AG09319 (cell line): ENCODE results near the gene SIRPA.
A peak's percentile ranks its signal among the peaks of the same experiment; 100 is the strongest.

Experiments
- DNase-seq: peaks from one replicate; pipeline ENCODE4 v3.0.0-alpha.2; 2010; ENCODE audit warnings: low read depth; ENCODE audit errors: extremely low read depth
- CTCF ChIP-seq: IDR thresholded peaks from 2 replicates; pipeline ENCODE4 v1.5.1; 2011; ENCODE audit warnings: low read depth, mild to moderate bottlenecking, inconsistent platforms, low read length, moderate library complexity

The SIRPA gene

DNA sequence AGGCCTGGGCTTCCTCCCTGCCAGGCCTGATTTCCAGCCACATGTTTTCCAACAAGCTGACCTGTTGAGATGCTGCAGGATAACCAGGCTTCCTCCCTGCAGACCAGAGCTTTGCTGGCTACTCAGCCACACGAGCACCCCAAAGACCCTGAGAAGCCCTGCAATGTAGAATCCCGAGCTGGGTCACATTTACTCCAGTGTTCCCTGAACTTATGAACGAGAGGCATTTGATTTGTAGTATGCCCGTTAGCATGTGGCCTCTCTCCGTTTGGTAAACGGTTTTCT is 4.0 kb downstream of the SIRPA start:
- no peak for DNase-seq
- no peak for TF ChIP-seq CTCF

- peak; percentile 72 for TF ChIP-seq CTCF
- DNase-seq = peak; percentile 44
These were observed 5.2 kb downstream of the SIRPA start for GRCh38 chr20:1900321-1900801.

DNA sequence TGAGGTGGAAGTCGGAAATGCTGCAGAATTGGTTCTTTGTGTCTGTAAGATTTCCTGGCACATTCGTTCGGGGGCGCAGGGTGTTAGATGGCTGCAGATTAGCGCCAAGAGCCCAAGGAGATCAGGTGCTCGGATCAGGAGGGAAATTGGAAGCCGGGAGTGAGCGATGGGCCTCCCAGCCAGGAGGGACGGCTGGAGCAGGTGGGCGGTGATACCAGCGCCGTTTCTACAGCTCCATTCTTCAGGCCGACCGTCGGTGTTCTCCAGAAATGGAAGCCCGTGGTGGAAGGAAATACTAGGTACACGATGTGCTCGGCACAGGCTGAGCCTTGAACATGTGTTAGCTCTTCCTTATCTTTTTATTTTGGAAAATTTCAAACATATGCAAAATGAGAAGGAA is 6.5 kb downstream of the SIRPA start:
- TF ChIP-seq CTCF = no peak
- no peak for DNase-seq

GRCh38 chr20:1902188-1902587 is 7.0 kb downstream of the SIRPA start:
- no peak for TF ChIP-seq CTCF
- no peak for DNase-seq

GRCh38 chr20:1904135-1904534 is 8.9 kb downstream of the SIRPA start:
- no peak for DNase-seq
- TF ChIP-seq CTCF = no peak

DNA sequence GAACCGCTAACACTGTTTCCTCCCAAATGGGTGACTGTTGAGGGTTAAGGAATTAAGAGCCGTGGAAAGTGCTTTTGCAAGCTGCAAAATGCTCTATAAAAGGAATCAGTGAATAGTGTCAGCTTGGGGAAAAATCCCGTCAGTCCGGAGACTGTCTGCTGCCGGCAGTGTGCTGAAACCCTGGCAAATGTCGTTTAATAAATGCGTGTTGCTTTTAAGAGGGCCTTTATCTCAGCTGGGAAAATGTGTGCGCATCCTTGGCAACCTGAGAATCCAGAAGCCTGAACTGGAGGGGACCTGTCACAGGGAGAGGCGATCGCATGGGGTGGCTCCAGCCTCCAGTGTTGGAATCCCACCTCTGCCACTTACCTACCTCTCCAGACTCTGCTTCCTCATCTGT is 9.8 kb downstream of the SIRPA start:
- TF ChIP-seq CTCF = no peak
- no peak for DNase-seq

DNA sequence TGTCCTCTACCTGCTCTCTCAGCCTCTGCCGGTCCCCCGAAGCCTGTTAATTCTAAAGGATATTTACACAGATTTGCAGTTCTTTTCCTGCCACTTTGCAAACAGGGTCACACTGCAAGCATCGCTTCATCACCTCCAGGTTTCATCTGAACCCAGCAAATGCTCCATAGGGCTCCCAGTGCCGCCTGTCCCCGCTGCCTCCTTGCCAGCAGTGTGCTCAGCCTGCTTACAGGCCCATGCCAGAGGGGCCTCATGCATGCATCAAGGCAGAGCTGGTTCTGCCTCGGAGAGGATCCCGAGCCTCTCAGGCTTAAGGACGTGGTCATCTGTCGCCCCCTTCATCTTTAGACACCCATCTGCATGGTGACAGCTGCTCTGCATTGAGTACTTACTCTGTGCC is 10.5 kb downstream of the SIRPA start:
- TF ChIP-seq CTCF = no peak
- DNase-seq = no peak
